Activated CD4-positive, alpha-beta T cell treated with anti-CD3 and anti-CD28 coated beads for 48 hours (primary cell): ENCODE data around the gene MCCC1.
"Not testable (repeated sequence)": the region's sequence is repeated elsewhere in the genome, so short reads cannot be mapped to it uniquely, and the experiment has no call there.

Source experiments
- DNase-seq: peaks from one replicate; pipeline ENCODE4 v3.0.0-alpha.2; 2020

The MCCC1 gene

DNA sequence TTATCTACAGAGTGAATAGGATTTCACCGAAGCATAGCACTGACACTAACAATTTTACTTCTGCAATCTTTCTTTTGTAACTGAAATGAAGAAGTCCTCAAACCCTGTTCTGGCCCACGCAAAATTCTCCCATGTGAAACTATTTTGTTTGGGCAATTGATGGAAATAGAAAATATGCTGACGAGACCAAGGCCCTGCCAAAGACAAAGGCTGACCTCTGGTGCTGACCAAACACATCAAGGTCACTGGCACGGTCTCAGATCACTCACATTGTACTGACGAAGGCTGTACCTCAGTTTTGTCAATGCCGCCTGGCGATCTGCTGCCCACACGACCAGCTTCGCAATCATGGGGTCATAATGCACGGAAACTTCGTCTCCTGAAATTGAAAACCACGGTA, 60.5 kb downstream of the MCCC1 start:
- no peak for DNase-seq

DNA sequence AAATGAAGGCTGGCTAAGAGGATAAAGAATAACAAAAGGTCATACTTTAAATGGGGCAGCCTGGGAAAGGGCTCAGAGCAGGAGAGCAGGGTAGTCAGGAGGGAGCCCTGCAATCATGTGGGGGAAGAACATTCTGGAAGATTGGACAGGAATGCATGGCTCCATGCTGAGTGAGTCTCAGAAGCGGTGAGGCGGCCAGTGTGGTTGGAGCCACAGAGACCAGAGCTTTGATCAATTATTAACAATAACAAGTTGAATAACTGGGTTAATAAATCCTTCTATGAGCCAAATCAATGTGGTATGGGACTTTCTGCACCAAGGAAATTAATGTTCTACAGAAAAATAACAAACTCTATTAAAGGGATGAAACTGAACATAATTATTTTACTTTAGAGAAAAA, 61.1 kb downstream of the MCCC1 start:
- no peak for DNase-seq

DNA sequence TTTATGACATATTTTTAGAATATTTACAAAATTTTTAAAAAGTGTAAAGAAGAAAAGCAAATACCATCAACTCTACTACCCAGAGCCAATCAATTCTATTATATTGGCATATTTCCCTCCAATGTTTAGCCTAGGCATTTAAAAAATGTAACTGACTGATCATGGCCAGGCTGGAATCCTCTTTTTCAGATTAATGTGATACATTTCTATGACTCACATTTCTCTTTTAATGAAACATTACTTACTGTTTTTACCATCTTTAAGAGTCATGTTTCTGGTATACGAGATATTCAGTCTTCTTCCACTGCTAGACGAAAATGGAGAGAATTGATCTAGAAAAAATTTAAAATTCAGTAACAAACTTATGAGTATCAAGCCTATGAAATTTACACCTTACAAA, 65.5 kb downstream of the MCCC1 start:
- DNase-seq = no peak

DNA sequence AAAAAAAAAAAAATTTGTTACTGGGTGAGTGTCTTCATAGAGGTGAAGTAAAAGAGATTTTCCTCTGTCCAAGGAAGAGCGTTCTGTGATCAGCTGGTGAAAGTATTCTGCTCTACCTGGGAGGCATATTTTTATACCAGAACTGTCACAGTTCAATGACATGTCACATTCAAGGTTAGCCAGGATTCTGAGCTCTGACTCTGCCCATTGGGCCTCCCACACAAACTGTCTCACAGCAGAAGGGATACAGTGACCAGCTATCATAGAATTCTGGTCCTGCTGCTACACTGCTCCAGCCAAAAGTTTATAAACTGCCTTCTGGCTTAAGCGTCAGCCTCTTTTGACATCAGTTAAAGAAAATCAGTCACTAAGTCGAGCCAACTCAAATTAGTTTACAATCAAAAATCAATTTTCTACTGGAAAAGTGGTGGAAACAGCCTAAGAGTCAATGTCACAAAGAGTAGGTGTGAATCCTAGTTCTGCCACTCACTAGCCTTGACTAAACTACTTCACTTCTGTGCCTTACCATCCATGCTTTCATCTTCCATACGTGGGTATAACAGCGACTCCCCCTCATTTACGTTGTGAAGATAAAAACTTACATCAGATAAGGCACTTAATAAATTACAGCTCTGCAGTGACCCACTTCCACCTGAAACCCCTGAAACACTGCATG, 66.3 kb downstream of the MCCC1 start:
- no peak for DNase-seq

DNA sequence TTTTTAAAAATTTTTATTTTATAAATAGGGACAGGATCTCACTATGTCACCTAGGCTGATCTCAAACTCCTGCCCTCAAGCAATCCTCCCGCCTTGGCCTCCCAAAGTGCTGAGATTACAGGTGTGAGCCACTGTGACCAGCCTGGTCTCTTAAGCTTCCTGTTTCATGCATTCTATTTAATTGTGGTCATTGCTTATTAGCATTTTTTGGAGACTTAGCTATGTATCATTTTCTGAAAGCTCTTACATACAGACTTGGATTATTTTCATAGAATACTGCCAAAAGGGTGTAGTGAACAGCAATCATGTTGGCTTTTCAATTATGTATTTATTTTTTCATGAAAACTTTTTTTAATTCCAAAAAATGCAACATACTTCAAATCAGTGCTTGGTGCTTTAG, 67.5 kb downstream of the MCCC1 start:
- no peak for DNase-seq

DNA sequence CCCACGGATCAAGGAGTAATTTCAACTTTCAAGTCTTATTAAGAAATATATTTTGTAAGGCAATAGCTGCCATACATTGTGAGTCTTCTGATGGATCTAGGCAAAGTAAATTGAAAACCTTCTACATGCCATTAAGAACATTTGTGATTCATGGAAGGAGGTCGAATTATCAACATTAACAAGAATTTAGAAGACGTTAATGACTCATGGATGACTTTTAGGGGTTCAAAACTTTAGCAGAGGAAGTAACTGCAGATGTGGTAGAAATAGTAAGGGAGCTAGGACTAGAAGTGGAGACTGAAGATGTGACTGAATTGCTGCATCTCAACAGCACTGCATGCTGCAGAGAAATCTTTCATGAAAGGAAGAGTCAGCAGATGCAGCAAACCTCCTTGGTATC, 70.9 kb downstream of the MCCC1 start:
- no peak for DNase-seq

DNA sequence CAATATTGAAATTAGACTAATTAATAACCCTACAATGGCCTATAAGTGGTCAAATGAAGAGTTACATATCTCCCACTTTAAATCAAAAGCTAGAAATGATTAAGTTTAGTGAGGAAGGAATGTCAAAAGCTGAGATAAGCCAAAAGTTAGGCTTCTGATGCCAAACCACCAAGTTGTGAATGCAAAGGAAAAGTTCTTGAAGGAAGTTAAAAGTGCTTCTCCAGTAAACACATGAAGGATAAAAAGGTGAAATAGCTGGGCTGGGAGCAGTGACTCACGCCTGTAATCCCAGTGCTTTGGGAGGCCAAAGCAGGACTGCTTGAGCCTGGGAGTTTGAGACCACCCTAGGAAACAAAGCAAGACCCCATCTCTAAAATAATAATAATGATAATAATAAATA, 72.0 kb downstream of the MCCC1 start:
- DNase-seq = no peak

DNA sequence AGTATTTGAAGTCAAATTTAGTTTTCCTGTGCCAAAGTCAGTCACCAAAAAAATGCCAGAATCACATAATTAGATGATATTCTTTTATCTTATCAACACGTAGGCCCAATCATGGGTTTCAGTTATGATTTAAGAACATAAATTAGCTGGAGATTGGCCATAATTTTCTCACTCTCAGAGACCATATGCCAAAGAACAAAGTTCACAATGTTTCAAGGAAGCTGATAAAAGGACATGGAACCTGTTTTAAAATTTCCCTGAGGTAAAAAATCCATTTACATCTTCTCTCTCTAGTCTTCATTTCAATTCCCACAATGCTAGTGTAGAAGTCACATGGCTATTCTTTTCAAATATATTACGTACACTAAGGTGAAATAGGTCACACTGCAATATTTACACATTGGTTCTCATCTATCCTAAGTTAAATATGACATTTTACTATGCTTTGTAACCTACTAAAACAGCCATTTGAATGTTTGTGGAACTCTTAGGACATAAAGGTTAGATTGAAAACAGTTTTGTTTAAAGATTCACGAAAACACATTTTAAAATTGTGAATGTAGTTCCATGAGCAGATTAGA, 76.3 kb downstream of the MCCC1 start:
- no peak for DNase-seq

DNA sequence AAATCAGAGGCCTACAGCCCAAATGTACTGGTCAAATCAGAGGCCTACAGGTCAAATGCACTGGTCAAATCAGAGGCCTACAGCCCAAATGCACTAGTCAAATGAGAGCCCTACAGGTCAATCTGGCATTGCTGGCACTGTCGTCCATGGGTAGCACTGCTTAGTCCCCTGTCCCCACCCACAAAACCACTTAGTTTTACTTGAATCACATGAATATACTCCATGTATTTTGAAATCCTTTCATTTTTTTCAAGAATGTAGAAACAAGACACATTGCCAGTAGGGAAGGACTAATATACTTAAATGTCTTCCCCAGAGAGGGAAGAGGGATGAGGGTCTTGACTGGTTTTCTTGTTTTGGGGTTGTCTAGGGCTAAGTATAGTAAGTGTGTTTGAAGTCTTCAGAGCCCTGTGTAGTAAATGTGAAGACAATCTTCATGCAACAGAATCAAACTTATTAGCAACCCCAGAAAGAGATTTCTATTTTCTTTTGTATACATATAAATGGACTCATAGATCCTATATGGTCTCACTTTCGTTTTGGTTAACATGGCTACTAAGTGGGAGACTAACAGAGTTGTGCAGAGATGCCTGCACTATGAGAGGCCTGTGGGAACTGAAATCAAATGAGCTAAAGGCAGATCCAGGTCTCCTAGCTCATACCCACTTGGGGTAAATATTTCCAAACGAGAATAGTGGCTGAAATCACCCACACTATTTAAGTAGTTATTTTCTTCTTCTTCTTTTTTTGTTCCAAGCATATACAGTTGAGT, 80.7 kb downstream of the MCCC1 start:
- DNase-seq = no peak

DNA sequence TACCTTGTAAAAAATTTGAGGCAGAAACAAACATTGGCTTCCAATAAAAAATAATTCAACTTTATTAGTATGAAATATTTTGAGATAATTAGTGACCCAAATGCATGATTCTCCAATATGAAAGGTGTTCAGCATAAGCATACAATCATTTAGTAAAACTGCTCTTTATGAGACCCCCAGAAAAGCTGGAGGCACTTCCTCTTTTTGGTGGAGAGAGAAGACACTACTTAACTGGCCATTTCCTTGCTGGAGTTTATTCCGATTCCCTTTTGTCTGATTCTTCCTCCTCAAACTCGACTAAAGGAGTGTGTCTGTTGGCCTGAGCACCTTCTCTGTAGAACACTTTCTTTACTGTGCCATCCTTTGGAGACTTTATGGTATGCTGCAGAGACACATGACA, 84.1 kb downstream of the MCCC1 start:
- no peak for DNase-seq

DNA sequence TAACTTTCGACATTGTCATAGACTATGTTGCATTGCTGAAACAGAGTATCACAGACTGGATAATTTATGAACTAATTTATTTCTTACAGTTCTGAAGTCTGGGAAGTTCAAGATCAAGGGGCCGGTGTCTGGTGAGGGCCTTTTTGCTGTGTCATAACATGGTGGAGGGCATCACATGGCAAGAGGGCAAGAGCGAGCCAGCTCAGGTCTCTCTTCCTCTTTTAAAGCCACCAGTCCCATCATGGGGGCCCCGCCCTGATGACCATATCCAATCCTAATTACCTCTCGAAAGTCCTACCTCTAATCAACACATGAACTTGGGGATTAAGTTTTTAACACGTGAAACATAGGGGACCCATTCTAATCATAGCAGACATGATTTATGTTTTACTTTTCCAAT, 85.4 kb downstream of the MCCC1 start:
- no peak for DNase-seq

DNA sequence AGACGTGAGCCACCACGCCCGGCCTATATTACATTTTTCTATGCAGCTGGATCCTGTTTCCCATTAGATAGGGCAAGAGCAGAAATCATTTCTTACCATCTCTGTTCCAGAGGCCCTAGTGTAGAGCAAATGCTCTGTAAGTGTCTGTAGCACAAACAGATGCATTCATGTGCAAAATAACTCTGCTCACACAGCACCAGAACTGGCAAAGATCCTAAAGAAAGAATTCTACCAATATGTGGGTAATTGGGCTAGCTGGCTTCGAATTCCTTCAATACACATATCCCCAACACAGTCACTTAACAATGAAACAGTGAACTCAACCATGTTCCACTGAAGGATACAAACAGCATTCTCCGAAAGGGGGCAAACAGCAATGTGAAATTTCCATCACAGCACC, 86.2 kb downstream of the MCCC1 start:
- no peak for DNase-seq

DNA sequence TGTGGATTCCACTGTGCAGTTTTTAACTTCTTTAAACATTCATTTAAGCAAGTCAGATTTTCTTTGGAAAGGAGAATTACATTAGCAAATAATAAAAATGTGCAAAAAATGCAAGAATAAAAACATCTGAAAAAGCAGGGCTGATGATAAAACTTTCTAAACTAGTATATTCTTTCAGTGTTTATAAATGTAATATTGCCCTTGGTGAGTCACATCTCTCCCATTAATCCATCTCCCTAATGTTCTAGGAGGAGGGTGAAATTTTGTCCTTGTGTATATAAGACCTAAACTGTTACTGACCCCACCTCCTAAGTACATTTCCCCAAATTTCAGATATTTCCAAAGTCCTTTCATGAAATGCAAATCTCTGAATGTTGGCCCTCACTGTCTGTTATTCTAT, 90.5 kb downstream of the MCCC1 start:
- DNase-seq = no peak

DNA sequence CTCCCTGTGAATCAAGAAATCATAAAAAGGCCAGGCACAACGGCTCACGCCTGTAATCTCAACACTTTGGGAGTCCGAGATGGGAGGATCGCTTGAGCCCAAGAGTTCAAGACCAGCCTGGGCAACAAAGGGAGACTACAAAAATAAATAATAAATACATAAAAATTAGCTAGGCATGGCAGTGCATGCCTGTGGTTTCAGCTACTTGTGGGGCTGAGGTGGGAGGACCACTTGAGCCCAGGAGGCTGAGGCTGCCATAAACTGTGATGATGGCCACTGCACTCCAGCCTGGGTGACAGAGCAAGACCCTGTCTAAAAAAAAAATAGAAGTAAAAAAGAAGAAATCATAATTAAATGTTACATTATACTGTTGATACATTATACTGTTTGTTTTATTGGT, 91.0 kb downstream of the MCCC1 start:
- no peak for DNase-seq

DNA sequence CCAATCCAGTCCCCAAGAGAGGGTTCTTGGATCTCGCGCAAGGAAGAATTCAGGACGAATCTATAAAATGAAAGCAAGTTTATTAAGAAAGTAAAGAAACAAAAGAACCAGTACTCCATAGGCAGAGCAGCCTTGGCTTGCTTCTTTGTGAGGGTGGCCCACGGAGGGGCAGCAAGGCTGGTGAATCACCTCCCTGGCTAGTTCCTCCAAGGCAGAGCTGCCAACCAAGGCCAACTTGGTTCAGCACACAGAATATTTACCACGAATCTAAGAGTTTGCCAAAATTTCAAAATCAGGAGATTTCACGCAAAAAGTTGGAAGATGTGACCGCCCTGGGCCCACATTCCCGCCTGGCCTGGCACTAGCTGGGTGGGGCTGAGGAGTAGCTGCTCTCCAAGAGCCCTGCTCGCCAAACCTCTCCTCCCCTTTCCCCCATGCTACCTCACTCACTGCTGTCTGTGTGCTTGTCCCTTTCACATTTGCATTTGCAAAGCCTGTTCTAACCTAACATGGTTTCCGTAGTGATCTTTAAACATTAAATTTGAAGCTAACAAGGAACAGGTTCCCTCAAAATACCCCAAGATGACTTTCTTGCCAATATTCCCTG, 92.8 kb downstream of the MCCC1 start:
- no peak for DNase-seq

DNA sequence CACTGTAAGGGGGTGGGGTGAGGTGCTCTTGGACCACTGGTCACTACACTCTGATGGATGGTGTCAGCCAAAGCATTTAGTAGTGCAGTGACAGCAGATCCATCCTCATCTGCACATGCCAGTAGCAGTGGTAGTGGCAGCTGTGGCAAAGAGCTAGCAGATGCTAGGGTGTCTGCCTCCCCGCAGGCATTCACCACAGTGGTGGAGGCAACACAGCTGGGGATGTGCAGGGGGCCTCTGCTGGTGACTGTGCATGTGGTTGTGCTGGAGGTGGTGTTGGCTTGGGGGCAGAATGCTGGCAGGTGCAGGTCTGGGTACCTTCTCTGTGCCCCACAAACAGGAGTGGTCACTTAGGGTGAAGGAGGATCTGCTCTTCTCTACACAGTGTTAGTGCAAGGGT, 99.5 kb downstream of the MCCC1 start:
- DNase-seq = no peak

DNA sequence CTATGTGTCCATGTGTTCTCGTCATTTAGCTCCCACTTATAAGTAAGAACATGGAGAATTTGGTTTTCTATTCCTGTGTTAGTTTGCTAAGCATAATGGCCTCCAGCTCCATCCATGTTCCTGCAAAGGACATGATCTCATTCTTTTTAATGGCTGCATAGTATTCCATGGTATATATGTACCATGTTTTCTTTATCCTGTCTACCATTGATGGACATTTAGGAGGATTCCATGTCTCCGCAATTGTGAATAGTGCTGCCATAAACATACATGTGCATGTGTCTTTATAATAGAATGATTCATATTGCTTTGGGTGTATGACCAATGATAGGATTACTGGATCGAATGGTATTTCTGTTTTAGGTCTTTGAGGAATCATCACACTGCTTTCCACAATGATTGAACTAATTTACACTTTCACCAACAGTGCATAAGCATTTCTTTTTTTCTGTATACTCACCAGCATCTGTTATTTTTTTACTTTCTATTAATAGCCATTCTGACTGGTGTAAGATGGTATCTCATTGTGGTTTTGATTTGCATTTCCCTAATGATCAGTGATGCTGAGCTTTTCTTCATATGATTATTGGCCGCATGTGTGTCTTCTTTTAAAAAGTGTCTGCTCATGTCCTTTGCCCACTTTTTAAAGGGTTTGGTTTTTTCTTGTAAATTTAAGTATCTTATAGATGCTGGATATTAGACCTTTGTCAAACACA, 105.7 kb downstream of the MCCC1 start:
- not testable (repeated sequence) for DNase-seq

DNA sequence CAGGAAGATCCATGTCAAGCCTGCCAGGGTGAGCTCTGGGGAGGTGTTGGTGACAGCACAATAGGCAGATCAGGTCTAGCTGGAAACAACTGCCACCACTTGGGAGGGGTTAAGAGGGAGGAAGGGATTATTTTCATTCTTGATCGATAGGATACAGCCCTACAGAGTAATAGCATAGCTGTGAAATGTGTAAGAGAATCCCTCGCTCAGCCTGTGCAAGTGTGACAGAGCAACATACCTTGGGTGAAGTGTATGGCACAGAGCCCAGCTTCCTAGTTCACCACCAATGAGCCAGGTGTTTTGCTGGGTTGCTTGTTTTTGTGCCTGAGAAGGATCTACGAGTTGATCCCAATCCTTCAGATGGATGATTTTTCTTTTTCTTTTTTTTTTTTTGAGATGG, 109.7 kb downstream of the MCCC1 start:
- no peak for DNase-seq

DNA sequence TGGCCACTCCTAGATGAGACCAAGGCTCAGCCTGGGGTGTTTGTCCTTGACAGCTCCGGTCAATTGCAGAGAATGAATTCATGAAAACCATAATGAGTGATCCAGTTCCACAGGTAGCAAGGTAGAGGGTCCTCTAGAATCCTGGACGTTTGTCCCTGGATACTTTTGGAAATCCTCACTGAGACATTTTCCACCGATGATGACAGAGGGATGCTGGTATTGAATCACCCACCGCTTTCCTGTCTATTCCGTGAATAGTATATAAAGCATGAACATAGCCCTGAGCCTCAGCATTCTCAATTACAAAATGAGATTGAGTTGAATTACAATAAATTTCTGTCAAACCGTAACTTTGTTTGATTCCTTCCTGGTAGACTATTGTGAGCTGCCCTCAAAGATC, 113.3 kb downstream of the MCCC1 start:
- no peak for DNase-seq

DNA sequence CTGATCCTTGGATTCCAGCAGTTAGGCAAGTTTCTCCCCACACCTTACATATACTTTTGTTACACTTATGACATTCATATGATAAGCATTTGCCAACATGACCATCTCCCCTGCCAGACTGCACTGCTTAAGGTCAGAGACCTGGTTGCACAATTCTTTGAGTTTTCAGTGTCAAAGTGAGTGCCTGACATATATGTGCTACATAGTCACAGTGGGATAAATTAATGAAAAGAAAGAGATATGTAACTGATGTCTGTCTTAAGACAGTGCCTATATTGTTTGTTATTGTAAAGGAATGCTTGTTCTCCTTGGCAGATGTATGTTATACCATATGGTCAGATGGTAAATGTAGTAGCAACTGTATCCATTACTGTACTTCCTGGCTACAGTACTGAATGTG, 115.4 kb downstream of the MCCC1 start:
- no peak for DNase-seq

DNA sequence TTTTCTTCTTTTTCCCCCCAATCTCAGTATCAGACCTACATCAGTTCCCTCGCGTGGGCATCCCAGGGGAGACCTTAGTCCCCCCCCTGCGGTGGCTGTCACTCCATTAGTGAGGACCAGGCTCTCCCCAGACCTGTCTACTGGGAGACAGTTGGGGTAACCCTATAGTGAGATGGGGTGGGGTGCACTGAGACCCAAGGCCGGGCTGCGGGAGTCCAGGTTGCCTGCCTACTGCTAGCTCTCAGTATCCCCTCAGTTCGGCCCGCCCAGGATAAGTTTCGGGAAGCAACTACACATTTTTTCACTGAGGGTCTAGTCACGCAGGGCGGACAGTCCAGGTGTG, 118.3 kb downstream of the MCCC1 start:
- DNase-seq = no peak

DNA sequence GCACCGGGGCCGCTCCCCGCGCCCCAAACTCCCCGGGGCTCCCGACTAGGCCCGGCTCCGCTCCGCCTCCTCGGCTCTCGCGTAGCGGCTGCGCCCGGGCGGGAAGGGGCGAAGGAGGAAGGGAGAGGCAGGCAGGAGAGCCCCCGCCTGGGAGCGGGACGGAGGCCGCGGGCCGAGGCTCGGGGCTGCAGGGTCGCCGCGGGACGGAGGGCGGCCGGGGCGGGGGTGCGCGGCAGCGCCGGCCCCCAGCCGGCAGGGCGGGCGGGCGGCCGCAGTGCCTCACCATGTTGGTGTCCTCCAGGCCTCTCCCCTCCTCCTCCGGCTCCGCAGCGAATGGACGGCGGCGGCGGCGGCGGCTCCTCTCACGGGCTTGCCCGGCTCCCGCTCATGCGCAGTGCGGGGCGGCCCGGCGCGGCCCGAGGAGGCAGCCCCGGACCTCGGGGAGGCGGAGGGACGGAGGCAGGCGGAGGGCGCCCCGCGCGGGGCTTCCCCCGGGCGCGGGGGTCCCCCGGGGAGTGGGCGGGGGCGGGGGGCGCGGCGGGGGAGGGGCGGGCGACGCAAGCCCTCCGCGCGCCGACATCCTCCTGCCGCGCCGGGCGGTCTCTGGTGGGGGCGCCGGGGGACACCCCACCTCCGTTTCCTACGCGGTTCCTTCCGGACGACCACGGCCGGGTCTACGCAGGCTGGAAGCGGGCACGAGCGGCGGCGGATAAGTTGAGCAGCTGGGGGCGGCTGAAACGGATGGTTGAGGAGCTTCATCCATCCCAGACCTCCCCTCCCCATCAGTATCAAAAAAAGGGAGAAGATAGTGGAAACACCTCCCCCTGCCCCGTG, 118.9 kb downstream of the MCCC1 start, which contains the start of gene DCUN1D1:
Gene DCUN1D1, minus strand, starts transcription at position 335 of the 834 bp plus-strand sequence. Its CDS starts 49 bp downstream, at position 286.
- peak; percentile 91 for DNase-seq
